CD14-positive monocyte (primary cell): ENCODE measurements around the gene SLC19A2. TPM values are rescaled to one million over a fixed set of nuclear protein-coding genes. Genes with fewer than 3 reads are reported as not detected.
A peak's percentile ranks its signal among the peaks of the same experiment; 100 is the strongest.

Experiments
- DNase-seq, 3 donors: peaks; one replicate each; pipeline ENCODE4 v3.0.0-alpha.2; 2011 to 2022
- H2AFZ ChIP-seq: 2 replicates; pipeline ENCODE4 v1.6.0; 2012; ENCODE audit warnings: mild to moderate bottlenecking, low read depth, low read length, inconsistent platforms; ENCODE audit not compliant: insufficient read depth, poor library complexity, severe bottlenecking
- H3K27ac ChIP-seq, 2 donors: 1 replicate in 1 of 2; 2 replicates in 1 of 2; pipeline ENCODE4 v1.5.1; 2012 to 2013; ENCODE audit warnings: low read length in 2 of 2, control low read depth in 1 of 2, inconsistent platforms in 1 of 2, low read depth in 1 of 2, mild to moderate bottlenecking in 1 of 2
- H3K27me3 ChIP-seq, 2 donors: one replicate each; pipeline versions ENCODE4 v1.6.0 to v1.6.1; 2011 to 2013; ENCODE audit warnings: low read length in 2 of 2; ENCODE audit not compliant: control insufficient read depth in 2 of 2, insufficient read depth in 2 of 2
- H3K36me3 ChIP-seq, 2 donors: replicated peaks in 1 of 2; 1 replicate in 1 of 2; 2 replicates in 1 of 2; pipeline versions ENCODE4 v1.5.1 to v1.6.1; 2012 to 2013; ENCODE audit warnings: low read length in 2 of 2, control low read depth in 1 of 2, inconsistent platforms in 1 of 2, mild to moderate bottlenecking in 1 of 2; ENCODE audit not compliant: insufficient read depth in 2 of 2, control insufficient read depth in 1 of 2
- H3K4me1 ChIP-seq, 2 donors: 1 replicate in 1 of 2; 2 replicates in 1 of 2; pipeline versions ENCODE4 v1.5.1 to v1.6.1; 2012 to 2013; ENCODE audit warnings: low read length in 2 of 2, control low read depth in 1 of 2, inconsistent platforms in 1 of 2, mild to moderate bottlenecking in 1 of 2, moderate library complexity in 1 of 2; ENCODE audit not compliant: insufficient read depth in 2 of 2, control insufficient read depth in 1 of 2
- H3K4me2 ChIP-seq: replicated peaks from 2 replicates; pipeline ENCODE3; 2012; ENCODE audit warnings: low read length, moderate library complexity, mild to moderate bottlenecking; ENCODE audit not compliant: poor library complexity, severe bottlenecking; ENCODE audit errors: extremely low read depth
- H3K4me3 ChIP-seq, 3 experiments: fragments of 200-600 bp in 1 of 3; sonication (generic) in 1 of 3; replicated peaks in 1 of 3; 1 replicate in 2 of 3; 2 replicates in 1 of 3; pipeline ENCODE4 v1.5.1; 2011 to 2013; ENCODE audit warnings: low read length in 3 of 3, mild to moderate bottlenecking in 3 of 3, control low read depth in 2 of 3, low read depth in 2 of 3, inconsistent platforms in 1 of 3, moderate library complexity in 1 of 3
- H3K79me2 ChIP-seq: 2 replicates; pipeline ENCODE4 v1.6.0; 2012; ENCODE audit warnings: mild to moderate bottlenecking, control low read depth, inconsistent platforms, low read length, moderate library complexity; ENCODE audit not compliant: insufficient read depth
- H3K9ac ChIP-seq: 2 replicates; pipeline ENCODE4 v1.6.0; 2017; ENCODE audit warnings: low read length, mild to moderate bottlenecking; ENCODE audit not compliant: insufficient read depth, poor library complexity, severe bottlenecking
- H3K9me3 ChIP-seq, 2 donors: replicated peaks in 1 of 2; 1 replicate in 1 of 2; 2 replicates in 1 of 2; pipeline versions ENCODE4 v1.5.1 to v1.6.1; 2012 to 2013; ENCODE audit warnings: low read length in 2 of 2, control low read depth in 1 of 2; ENCODE audit not compliant: control insufficient read depth in 1 of 2, insufficient read depth in 1 of 2
- H4K20me1 ChIP-seq: 2 replicates; pipeline ENCODE4 v1.6.0; 2012; ENCODE audit warnings: mild to moderate bottlenecking, low read length, control low read depth, moderate library complexity; ENCODE audit not compliant: insufficient read depth
- H3K27ac Mint-ChIP-seq, 7 donors: one replicate each; pipeline ENCODE4 v1.8.0; 2020; ENCODE audit warnings: mild to moderate bottlenecking in 7 of 7, mixed read lengths in 7 of 7, moderate library complexity in 6 of 7, inconsistent platforms in 2 of 7
- H3K27me3 Mint-ChIP-seq, 3 donors: one replicate each; pipeline ENCODE4 v1.8.0; 2021 to 2022; ENCODE audit warnings: low read depth in 3 of 3, mild to moderate bottlenecking in 3 of 3, mixed read lengths in 3 of 3, moderate library complexity in 3 of 3, inconsistent platforms in 1 of 3
- H3K36me3 Mint-ChIP-seq, 2 donors: one replicate each; pipeline ENCODE4 v1.8.0; 2020; ENCODE audit warnings: mixed read lengths in 2 of 2, inconsistent platforms in 1 of 2, mild to moderate bottlenecking in 1 of 2
- H3K4me1 Mint-ChIP-seq: one replicate; pipeline ENCODE4 v1.8.0; 2020; ENCODE audit warnings: mild to moderate bottlenecking, mixed read lengths
- H3K4me3 Mint-ChIP-seq, 2 donors: one replicate each; pipeline ENCODE4 v1.8.0; 2020; ENCODE audit warnings: mild to moderate bottlenecking in 2 of 2, mixed read lengths in 2 of 2, moderate library complexity in 1 of 2
- H3K9me3 Mint-ChIP-seq, 7 donors: one replicate each; pipeline ENCODE4 v1.8.0; 2020 to 2022; ENCODE audit warnings: mixed read lengths in 7 of 7, mild to moderate bottlenecking in 6 of 7, moderate library complexity in 6 of 7, inconsistent platforms in 2 of 7
- WGBS: methylation state at CpG from one replicate; pipeline ENCODE4 v1.1.5; 2013; ENCODE audit warnings: missing lambda C conversion rate; ENCODE audit not compliant: insufficient coverage; 5-methylcytosine and 5-hydroxymethylcytosine counted together
- intact Hi-C, 2 donors: fragments of 100-400 bp; cut with micrococcal nuclease; formaldehyde crosslinking; loops; one replicate each; pipeline versions ENCODE4 v1.15.0 to v1.15.1; 2023
- polyA plus RNA-seq, 3 donors: library from polyadenylated mRNA; depleted of rRNA in 1 of 3; unstranded in 2 of 3; stranded (reverse) in 1 of 3; fragments of 300-500 nt in 2 of 3; fragments of >200 nt in 1 of 3; fragmentation: Illumina TruSeq in 2 of 3; gene quantifications; 1 replicate in 2 of 3; 2 replicates in 1 of 3; pipeline ENCODE4 v1.2.3, GENCODE V29; 2012 to 2021
- TF ChIP-seq, protein P1 (sequence below): fragments of 200-600 bp; IDR thresholded peaks from one replicate; pipeline ENCODE4 v1.8.0; 2022; ENCODE audit warnings: antibody characterized with exemption, mild to moderate bottlenecking

SLC19A2 gene
- polyA plus RNA-seq, 3 donors = 0.52 to 3.2 (median 0.81) TPM

GRCh38 chr1:169528215-169529067 is 42.7 kb upstream of the SLC19A2 start:
- no peak overlapping the region for H2AFZ ChIP-seq
- intact Hi-C loops = no loop called here
- no peaks in the 10 kb centered on the region for H4K20me1 ChIP-seq
- H3K79me2 ChIP-seq = no peaks in the 10 kb centered on the region
- H3K4me1 ChIP-seq = peaks cover 19 to 22% of the 10 kb centered on the region in 2 donors
- no peaks in the 10 kb centered on the region for H3K27me3 ChIP-seq
- no peak overlapping the region for H3K4me3 Mint-ChIP-seq
- peaks cover 18% of the 10 kb centered on the region for H3K4me1 Mint-ChIP-seq
- H3K4me2 ChIP-seq = no peak overlapping the region
- H3K36me3 ChIP-seq = peaks cover 60 to 98% of the 10 kb centered on the region in 2 donors
- no peaks in the 10 kb centered on the region for H3K9me3 ChIP-seq
- no peak overlapping the region for H3K9ac ChIP-seq
- WGBS = 16% methylated on average over 3 of the region's 9 CpGs
- H3K36me3 Mint-ChIP-seq = peaks cover 85 to 94% of the 10 kb centered on the region in 2 donors
- H3K27ac Mint-ChIP-seq = peak overlapping the region in 6 of 7 donors; percentile 17 to 69 (median 42)
- DNase-seq = peak in 2 of 3 donors; percentile 6 to 10
- H3K27me3 Mint-ChIP-seq = no peaks in the 10 kb centered on the region
- TF ChIP-seq, protein P1, sequence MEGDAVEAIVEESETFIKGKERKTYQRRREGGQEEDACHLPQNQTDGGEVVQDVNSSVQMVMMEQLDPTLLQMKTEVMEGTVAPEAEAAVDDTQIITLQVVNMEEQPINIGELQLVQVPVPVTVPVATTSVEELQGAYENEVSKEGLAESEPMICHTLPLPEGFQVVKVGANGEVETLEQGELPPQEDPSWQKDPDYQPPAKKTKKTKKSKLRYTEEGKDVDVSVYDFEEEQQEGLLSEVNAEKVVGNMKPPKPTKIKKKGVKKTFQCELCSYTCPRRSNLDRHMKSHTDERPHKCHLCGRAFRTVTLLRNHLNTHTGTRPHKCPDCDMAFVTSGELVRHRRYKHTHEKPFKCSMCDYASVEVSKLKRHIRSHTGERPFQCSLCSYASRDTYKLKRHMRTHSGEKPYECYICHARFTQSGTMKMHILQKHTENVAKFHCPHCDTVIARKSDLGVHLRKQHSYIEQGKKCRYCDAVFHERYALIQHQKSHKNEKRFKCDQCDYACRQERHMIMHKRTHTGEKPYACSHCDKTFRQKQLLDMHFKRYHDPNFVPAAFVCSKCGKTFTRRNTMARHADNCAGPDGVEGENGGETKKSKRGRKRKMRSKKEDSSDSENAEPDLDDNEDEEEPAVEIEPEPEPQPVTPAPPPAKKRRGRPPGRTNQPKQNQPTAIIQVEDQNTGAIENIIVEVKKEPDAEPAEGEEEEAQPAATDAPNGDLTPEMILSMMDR = no peak
- peak overlapping the region in 1 of 2 donors; percentile 68 for H3K27ac ChIP-seq
- H3K9me3 Mint-ChIP-seq = peaks cover 0 to 5% (median 0%) of the 10 kb centered on the region in 7 donors
- H3K4me3 ChIP-seq = no peak overlapping the region

DNA sequence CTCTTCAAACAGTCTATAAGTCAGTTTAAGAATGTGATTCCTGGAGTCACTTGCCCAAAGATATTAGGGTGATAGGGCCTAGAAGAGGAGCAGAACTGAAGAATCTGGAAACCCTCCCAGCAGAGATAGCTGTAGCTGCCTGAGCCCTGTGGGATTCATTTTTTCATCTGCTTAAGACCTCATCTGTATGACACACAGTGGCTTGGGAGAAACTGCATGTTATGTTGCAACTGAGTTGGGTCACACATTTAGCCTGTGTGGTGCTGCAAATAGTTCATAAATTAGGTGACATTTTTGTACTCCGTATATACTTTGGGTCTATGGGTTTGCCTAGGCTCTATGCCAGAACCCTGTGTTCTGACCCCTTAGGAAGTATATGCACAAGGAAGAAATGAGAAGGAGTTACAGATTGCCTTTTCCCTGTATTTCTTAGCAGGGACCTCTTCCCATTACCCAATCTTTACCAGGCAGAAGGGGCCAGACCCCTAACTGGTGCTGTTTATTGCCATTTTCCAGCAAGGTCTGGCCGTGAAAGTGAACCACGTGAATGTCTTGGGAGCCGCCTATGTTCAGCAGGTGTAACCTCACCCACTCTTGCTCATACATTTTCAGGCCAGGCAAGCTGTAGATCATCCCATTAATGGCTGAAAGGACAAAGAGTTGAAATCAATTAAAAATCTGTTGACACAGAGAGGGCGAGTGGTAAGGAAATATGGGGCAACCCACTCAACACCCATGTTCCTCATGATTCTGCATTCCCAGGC is 41.9 kb upstream of the SLC19A2 start:
- Histone ChIP-seq H3K36me3 (peaks cover 68 to 98% of the 10 kb centered on the region in 2 donors), H3K4me1 (peaks cover 19 to 22% of the 10 kb centered on the region in 2 donors), H3K9ac (no peak overlapping the region), H3K4me2 (no peak overlapping the region), H3K27me3 (no peaks in the 10 kb centered on the region), H3K9me3 (no peaks in the 10 kb centered on the region), H3K27ac (peak overlapping the region in 1 of 2 donors; percentile 68), H2AFZ (no peak overlapping the region), H4K20me1 (no peaks in the 10 kb centered on the region), H3K79me2 (no peaks in the 10 kb centered on the region), H3K4me3 (no peak overlapping the region)
- 50% methylated on average over 3 of the region's 5 CpGs for WGBS
- DNase-seq = peak in 1 of 3 donors; percentile 9
- H3K27ac Mint-ChIP-seq = peak overlapping the region in 3 of 7 donors; percentile 17 to 69 (median 60)
- H3K4me3 Mint-ChIP-seq = no peak overlapping the region
- peaks cover 18% of the 10 kb centered on the region for H3K4me1 Mint-ChIP-seq
- intact Hi-C loops = no loop called here
- no peaks in the 10 kb centered on the region for H3K9me3 Mint-ChIP-seq
- H3K27me3 Mint-ChIP-seq = no peaks in the 10 kb centered on the region
- TF ChIP-seq, protein P1 = no peak
- peaks cover 84 to 93% of the 10 kb centered on the region in 2 donors for H3K36me3 Mint-ChIP-seq
